Measurements from ENCODE around the gene C2orf49.

DNA sequence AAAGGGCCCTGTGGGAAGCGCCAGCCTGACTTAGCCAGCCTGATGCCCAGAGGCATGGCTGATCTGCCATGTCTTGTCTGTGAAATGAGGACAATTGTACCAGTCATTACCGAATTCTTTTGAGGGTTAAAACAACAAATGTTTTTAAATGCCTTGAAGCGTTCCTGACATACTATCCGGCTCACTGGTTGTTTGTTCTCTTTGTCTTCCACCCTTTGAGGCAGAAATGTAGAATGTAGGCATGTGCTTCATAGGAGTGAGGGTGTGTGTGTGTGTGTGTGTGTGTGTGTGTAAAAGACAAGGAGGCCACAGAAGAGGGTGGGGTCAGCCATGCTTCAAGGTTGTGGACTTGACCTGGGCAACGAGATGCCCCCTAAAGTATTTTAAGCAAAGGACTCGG, 43.3 kb upstream of the C2orf49 start:
- TF ChIP-seq POLR2A (IDR thresholded peaks at IDR 0.05; ENCODE audit: low read length) (no peak), GATA1 (IDR thresholded peaks at IDR 0.05; ENCODE audit: low read depth, low read length) (no peak)

Data from erythroblast (primary cell).